ENCODE results near the gene TSHZ2. TPM values are rescaled to one million over a fixed set of nuclear protein-coding genes. Genes with fewer than 3 reads are reported as not detected.

The TSHZ2 gene
- total RNA-seq, 2 experiments from 2014 or later: 34.1 to 37.8 TPM

DNA sequence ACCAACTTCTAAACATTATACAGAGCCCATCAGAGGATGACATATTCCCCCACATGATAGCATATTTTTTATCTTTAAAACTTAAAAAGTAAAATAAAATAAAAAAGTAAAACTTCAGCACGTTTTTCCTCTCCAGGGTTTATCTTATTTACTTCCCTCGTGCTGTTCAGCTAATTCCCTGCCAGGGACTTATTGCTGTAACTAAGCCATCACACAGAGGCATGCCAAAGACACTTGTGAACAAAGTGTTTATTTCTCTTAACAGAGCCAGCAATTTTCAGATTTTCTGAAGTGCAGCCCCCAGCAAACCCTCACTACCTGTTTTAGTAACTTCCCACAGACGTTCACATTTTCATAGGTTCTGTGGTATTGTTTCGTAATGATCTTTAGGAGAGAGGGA lies 327.7 kb downstream of the TSHZ2 start:
- CTCF ChIA-PET: no interaction called here
- intact Hi-C loops (cut with micrococcal nuclease): no loop called here
- H3K27ac Mint-ChIP-seq: no peak overlapping the region
- no peaks in the 10 kb centered on the region for H3K4me1 Mint-ChIP-seq (ENCODE audit: low read depth)
- H3K9me3 Mint-ChIP-seq: no peaks in the 10 kb centered on the region
- no peak overlapping the region for H3K4me3 Mint-ChIP-seq
- DNase-seq: no peak
- peaks cover 1% of the 10 kb centered on the region for H3K36me3 Mint-ChIP-seq (ENCODE audit: low read depth)
- no peaks in the 10 kb centered on the region for H3K27me3 Mint-ChIP-seq (ENCODE audit: low read depth)

DNA sequence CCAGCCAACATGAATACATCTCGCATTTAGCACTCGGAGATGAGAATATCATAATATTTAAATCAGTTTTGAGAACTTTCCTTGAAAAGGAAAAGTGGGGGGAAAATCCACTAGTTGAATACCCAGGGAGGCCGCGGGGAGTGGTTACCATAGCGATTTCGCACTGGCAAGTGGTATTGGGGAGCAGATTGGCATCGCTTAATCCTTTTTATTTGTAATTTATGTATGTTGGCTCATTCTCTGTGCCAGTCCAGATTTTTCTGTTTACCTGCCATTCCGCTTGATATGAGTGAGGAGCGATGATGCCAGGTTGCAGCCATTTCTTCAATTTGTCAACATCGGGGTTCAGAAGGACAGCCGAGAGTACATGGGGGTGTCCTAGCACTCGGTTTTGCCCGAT lies 329.7 kb downstream of the TSHZ2 start:
- no peak overlapping the region for H3K4me3 Mint-ChIP-seq
- DNase-seq: no peak
- CTCF ChIA-PET: no interaction called here
- H3K36me3 Mint-ChIP-seq (ENCODE audit: low read depth): peaks cover 2% of the 10 kb centered on the region
- no peaks in the 10 kb centered on the region for H3K9me3 Mint-ChIP-seq
- intact Hi-C loops (cut with micrococcal nuclease): no loop called here
- H3K27me3 Mint-ChIP-seq (ENCODE audit: low read depth): no peaks in the 10 kb centered on the region
- no peak overlapping the region for H3K27ac Mint-ChIP-seq
- H3K4me1 Mint-ChIP-seq (ENCODE audit: low read depth): no peaks in the 10 kb centered on the region

DNA sequence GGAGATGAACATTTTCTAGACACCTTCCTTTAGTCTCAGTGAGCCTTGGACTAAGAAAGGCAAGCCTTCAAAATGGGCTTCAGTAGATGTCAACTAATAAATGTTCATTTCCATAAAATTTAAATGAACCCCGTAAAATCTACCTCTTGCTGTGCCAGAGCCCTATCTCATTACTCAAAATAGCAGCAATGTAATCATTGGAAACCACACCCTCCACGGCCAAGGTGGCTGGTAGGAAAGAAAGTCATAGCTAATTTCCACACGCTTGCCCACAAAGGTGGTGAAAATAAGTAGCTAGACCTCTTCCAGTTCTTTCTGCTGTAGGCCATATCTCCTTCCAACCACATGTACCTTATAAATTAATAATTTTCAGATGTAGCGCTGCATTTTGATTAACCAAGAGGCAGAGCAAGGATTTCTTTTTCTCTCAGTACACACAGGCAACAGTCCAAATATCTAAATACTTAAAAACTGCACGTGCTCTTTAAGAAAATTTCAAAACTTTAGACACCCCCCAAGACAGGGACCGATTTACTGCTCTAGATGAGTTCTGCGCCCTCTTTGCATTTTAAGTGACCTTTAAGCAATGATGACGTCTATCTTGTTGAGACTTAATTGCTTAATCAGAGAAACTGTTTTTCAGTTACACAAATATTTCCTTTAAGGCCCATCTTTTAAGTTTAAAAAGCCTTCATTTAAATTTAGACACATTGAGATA lies 330.7 kb downstream of the TSHZ2 start:
- no peak for DNase-seq

DNA sequence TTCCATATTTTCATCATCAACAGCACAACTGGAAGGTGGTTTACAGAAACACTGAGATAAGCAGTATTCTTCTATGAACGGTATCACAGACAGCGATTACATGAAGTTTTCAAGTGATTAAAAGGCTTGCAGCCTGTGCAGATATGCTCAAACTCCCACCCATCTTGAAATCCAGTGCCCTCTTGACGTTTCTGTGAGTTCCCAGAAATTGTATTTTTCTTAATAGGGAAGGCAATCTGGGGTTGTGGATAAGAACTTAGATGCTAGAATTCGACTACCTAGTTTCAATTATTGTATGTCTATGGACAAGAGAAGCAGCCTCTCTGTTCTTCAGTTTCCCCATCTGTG lies 331.2 kb downstream of the TSHZ2 start:
- DNase-seq: no peak
- H3K4me1 Mint-ChIP-seq (ENCODE audit: low read depth): no peaks in the 10 kb centered on the region
- H3K4me3 Mint-ChIP-seq: no peak overlapping the region
- H3K9me3 Mint-ChIP-seq: no peaks in the 10 kb centered on the region
- H3K36me3 Mint-ChIP-seq (ENCODE audit: low read depth): peaks cover 8% of the 10 kb centered on the region
- no peak overlapping the region for H3K27ac Mint-ChIP-seq
- intact Hi-C loops (cut with micrococcal nuclease): no loop called here
- CTCF ChIA-PET: no interaction called here
- no peaks in the 10 kb centered on the region for H3K27me3 Mint-ChIP-seq (ENCODE audit: low read depth)

More for the DNA sequence above, 330.7 kb downstream of the TSHZ2 start:
- intact Hi-C loops (cut with micrococcal nuclease): no loop called here
- H3K9me3 Mint-ChIP-seq: no peaks in the 10 kb centered on the region
- CTCF ChIA-PET: no interaction called here
- peaks cover 5% of the 10 kb centered on the region for H3K36me3 Mint-ChIP-seq (ENCODE audit: low read depth)
- H3K4me3 Mint-ChIP-seq: no peak overlapping the region
- H3K27ac Mint-ChIP-seq: no peak overlapping the region
- no peaks in the 10 kb centered on the region for H3K4me1 Mint-ChIP-seq (ENCODE audit: low read depth)
- no peaks in the 10 kb centered on the region for H3K27me3 Mint-ChIP-seq (ENCODE audit: low read depth)

DNA sequence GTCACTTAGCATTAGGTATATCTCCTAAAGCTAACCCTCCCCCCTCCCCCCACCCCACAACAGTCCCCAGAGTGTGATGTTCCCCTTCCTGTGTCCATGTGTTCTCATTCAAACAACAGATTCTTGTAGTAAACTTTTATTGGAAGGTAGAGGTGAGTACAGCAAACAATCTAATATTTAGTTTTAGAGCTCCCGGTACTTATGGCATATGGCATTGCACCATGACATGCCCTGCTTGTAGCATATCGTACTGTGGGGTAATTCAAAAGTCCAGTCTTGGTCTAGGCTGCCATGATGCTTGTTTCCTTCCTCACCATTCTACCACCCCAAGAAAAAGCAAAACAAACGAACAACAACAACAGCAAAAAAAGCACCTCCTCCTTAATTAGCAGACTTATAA lies 332.0 kb downstream of the TSHZ2 start:
- no peak overlapping the region for H3K4me3 Mint-ChIP-seq
- no peak for DNase-seq
- no peaks in the 10 kb centered on the region for H3K9me3 Mint-ChIP-seq
- no peak overlapping the region for H3K27ac Mint-ChIP-seq
- no peaks in the 10 kb centered on the region for H3K4me1 Mint-ChIP-seq (ENCODE audit: low read depth)
- intact Hi-C loops (cut with micrococcal nuclease): no loop called here
- H3K36me3 Mint-ChIP-seq (ENCODE audit: low read depth): peaks cover 8% of the 10 kb centered on the region
- CTCF ChIA-PET: interaction anchor here (0.6 to 0.7 kb wide), 2 partner anchors 12 to 29 kb away, joined by 3 to 4 read pairs; no protein-coding TSS in a partner anchor
- no peaks in the 10 kb centered on the region for H3K27me3 Mint-ChIP-seq (ENCODE audit: low read depth)

DNA sequence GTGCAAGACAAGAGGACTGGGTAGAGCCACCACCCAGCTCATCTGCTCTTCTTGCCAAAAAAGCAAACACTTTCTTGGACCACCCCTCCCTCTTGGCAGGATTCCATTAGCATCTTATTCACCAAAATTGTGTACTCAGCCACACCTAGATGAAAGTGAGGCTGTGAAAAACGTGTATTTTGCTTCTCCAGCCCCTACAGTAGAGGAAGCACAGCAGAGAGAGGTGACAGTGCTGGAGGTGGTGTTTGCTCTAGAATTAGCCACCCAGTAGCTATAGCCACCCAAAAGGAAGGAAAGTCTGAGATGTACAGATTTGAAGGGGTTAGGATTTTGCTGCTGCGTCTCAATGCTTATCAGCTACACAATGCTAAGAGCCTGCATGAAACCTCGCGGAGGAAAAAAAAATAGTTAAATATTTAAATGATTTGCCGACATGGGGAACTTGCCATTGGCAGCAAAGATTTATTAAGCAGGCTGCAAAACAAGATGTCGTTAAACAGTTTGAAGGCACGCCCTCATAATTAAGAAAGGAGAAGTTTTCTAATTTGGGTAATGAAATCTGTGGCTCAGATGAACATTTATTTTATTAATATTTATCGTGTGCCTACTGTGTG lies 334.1 kb downstream of the TSHZ2 start:
- Mint-ChIP-seq H3K4me1 (ENCODE audit: low read depth) (no peaks in the 10 kb centered on the region), H3K9me3 (no peaks in the 10 kb centered on the region), H3K36me3 (ENCODE audit: low read depth) (peaks cover 15% of the 10 kb centered on the region), H3K27ac (no peak overlapping the region), H3K27me3 (ENCODE audit: low read depth) (no peaks in the 10 kb centered on the region), H3K4me3 (no peak overlapping the region)
- intact Hi-C loops (cut with micrococcal nuclease): no loop called here
- CTCF ChIA-PET: interaction anchor here (1.0 kb wide), 1 partner anchor 655 kb away, joined by 4 read pairs; no protein-coding TSS in a partner anchor
- no peak for DNase-seq

DNA sequence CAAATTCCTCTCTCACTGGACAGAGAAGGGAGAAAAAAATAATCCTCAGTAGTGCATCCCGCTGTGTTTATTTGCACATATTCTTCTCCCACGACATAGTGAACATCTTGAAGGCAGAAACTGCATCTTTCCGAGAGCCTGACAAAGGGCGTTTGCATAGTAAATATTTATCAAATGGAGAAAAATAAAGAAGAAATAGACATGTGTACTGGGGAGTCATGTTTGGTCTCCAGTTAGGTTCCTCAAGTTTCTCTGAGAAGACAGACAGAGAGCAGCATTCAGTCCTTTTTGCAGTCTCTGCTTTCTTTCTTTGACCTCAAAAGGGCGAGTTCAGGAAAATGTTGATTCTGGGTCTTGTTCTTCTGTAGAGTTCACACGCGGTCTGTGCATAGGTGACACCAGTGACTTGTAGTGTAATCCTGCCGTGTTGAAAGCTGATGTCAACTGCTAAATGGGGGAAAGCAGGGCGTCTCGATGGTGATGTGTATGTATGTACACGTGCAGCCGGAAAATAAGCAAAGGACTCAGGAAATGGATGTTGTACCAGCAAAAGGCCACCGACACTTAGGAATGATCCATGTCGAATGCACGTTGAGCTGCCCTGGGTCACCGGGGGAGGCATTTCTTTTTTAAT lies 335.9 kb downstream of the TSHZ2 start:
- H3K9me3 Mint-ChIP-seq: no peaks in the 10 kb centered on the region
- CTCF ChIA-PET: no interaction called here
- H3K36me3 Mint-ChIP-seq (ENCODE audit: low read depth): peaks cover 13% of the 10 kb centered on the region
- no peak for DNase-seq
- no peaks in the 10 kb centered on the region for H3K4me1 Mint-ChIP-seq (ENCODE audit: low read depth)
- intact Hi-C loops (cut with micrococcal nuclease): no loop called here
- no peak overlapping the region for H3K4me3 Mint-ChIP-seq
- no peaks in the 10 kb centered on the region for H3K27me3 Mint-ChIP-seq (ENCODE audit: low read depth)
- no peak overlapping the region for H3K27ac Mint-ChIP-seq

DNA sequence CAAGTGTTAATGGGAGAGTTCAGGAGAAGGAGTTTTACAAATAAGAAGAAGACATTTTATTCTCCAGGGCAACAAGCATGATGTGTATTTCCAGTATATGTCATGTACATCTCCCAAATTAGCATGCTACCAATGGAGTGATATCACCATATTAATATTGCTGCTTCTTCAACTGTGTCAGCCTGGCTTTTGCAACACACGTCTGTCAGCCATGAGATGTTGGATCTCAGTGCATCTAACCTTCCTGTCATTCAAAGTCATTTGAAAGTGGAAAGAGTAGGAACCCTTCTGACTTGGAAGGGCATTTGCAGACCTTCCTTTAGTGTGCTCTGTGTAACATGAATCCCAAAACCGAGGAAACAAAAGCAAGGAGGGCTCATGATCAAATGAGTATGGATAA lies 337.4 kb downstream of the TSHZ2 start:
- no peak for DNase-seq
- CTCF ChIA-PET: no interaction called here
- intact Hi-C loops (cut with micrococcal nuclease): no loop called here
- H3K4me1 Mint-ChIP-seq (ENCODE audit: low read depth): no peaks in the 10 kb centered on the region
- no peaks in the 10 kb centered on the region for H3K27me3 Mint-ChIP-seq (ENCODE audit: low read depth)
- no peaks in the 10 kb centered on the region for H3K9me3 Mint-ChIP-seq
- no peak overlapping the region for H3K27ac Mint-ChIP-seq
- peaks cover 14% of the 10 kb centered on the region for H3K36me3 Mint-ChIP-seq (ENCODE audit: low read depth)
- no peak overlapping the region for H3K4me3 Mint-ChIP-seq

DNA sequence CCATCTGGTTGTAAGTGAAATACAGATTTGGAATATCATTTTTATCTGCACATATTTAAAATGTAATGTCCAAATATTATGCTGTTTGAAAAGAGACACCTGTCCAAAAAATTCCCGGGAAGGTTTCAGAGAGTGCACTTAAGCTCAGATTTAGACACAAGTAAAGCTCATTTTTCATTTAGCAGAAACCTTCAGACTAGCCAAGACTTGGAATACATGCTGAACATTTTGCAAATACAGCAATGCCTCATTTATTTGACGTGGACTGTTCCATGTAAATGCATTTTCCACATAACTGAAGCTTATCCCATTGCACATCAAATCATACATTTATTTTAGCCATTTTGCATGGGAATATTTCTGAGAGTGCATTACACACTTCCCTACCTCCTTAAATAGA lies 340.8 kb downstream of the TSHZ2 start:
- Mint-ChIP-seq H3K27me3 (ENCODE audit: low read depth) (no peaks in the 10 kb centered on the region), H3K4me3 (no peak overlapping the region), H3K9me3 (peaks cover 6% of the 10 kb centered on the region), H3K4me1 (ENCODE audit: low read depth) (peaks cover 8% of the 10 kb centered on the region), H3K27ac (no peak overlapping the region), H3K36me3 (ENCODE audit: low read depth) (peaks cover 18% of the 10 kb centered on the region)
- intact Hi-C loops (cut with micrococcal nuclease): no loop called here
- CTCF ChIA-PET: no interaction called here
- DNase-seq: no peak

DNA sequence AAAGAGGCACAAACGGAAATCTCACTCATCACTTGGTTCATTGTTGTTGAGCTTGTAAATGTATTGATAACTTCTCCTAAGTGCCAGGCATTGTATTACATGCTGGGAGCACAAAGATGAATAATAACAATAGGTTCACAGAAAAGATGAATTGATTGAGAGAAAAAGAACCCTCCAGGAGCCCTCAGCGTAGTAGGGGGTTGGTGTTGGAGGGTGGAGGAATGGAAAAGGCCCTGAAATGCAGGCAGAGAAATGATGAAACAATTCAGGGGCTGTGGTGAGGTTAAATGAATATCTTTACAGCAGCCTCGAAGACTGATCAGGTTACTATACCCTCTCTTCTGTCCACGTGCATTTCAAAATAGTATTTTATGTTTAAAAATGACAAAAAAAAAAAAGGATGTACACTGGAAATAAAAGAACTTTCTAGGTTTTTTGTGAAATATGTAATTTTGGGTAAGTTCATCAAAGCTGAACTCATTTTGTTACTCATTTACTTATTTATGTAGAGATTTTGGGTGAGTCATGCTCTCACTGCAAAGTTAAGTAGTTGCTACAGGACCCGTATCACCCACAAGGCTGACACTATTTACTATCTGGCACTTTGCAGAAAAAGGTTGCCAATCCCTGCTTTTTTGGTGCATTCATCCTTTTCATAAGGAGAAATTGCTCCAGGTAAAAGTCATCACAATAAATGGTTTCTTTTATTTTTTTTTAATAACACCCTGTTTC lies 344.2 kb downstream of the TSHZ2 start:
- peaks cover 20% of the 10 kb centered on the region for H3K4me1 Mint-ChIP-seq (ENCODE audit: low read depth)
- intact Hi-C loops (cut with micrococcal nuclease): loop anchor here (5.0 kb wide), 1 partner anchor 909 kb away; no protein-coding TSS in a partner anchor
- H3K4me3 Mint-ChIP-seq: no peak overlapping the region
- no peak overlapping the region for H3K27ac Mint-ChIP-seq
- peaks cover 10% of the 10 kb centered on the region for H3K9me3 Mint-ChIP-seq
- no peaks in the 10 kb centered on the region for H3K27me3 Mint-ChIP-seq (ENCODE audit: low read depth)
- no peak for DNase-seq
- CTCF ChIA-PET: no interaction called here
- H3K36me3 Mint-ChIP-seq (ENCODE audit: low read depth): peaks cover 12% of the 10 kb centered on the region

DNA sequence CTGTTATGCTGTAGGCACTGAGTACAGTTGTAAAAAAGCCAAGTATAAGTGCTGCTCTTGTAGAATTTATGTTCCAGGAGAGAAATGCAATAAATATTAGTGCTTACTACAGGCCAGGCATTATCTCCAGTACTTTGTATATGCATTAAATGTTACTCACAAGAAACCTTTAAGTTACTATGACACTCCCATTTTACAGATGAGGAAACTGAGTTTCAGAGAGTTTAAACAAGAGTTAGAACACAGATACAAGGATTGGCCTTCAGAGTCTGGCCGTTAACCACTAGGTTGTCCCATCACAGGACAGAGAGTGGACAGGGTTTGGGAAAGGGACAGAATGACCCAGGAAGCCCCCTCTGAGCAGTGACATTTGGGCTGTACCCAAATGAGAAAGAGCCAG lies 347.0 kb downstream of the TSHZ2 start:
- Mint-ChIP-seq H3K36me3 (ENCODE audit: low read depth) (peaks cover 16% of the 10 kb centered on the region), H3K9me3 (peaks cover 10% of the 10 kb centered on the region), H3K27me3 (ENCODE audit: low read depth) (no peaks in the 10 kb centered on the region), H3K27ac (no peak overlapping the region), H3K4me1 (ENCODE audit: low read depth) (peaks cover 35% of the 10 kb centered on the region), H3K4me3 (no peak overlapping the region)
- DNase-seq: no peak
- CTCF ChIA-PET: no interaction called here
- intact Hi-C loops (cut with micrococcal nuclease): loop anchor here (5.0 kb wide), 1 partner anchor 912 kb away; no protein-coding TSS in a partner anchor

DNA sequence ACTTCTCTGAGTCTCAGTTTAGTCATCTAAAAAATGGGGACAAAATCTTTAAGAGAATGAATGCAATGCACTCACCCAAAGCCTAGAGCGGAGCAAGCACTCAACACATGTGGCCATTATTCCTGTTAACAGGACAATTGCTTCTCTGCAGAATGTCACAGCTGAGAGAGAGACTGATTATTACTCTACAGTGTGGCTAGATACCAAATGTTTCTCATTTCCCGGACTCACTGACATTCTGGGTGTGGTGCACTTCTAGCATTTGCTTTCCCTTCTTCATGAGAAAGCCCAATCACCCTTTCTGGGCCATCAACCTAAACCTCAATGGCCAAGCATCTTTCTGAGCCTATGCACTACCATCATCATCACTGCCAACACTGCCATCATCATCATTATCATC lies 347.6 kb downstream of the TSHZ2 start:
- intact Hi-C loops (cut with micrococcal nuclease): loop anchor here (5.0 kb wide), 1 partner anchor 912 kb away; no protein-coding TSS in a partner anchor
- H3K27me3 Mint-ChIP-seq (ENCODE audit: low read depth): no peaks in the 10 kb centered on the region
- peaks cover 10% of the 10 kb centered on the region for H3K9me3 Mint-ChIP-seq
- H3K36me3 Mint-ChIP-seq (ENCODE audit: low read depth): peaks cover 15% of the 10 kb centered on the region
- no peak overlapping the region for H3K27ac Mint-ChIP-seq
- no peak for DNase-seq
- H3K4me1 Mint-ChIP-seq (ENCODE audit: low read depth): peaks cover 39% of the 10 kb centered on the region
- no peak overlapping the region for H3K4me3 Mint-ChIP-seq
- CTCF ChIA-PET: interaction anchor here (0.6 kb wide), 1 partner anchor 596 kb away, joined by 3 read pairs; no protein-coding TSS in a partner anchor

All from activated naive CD4-positive, alpha-beta T cell treated with anti-CD3 and anti-CD28 coated beads for 36 hours (primary cell).